HG03521 (cell line): Measurements from ENCODE around the gene PKHD1.
"Not testable (repeated sequence)": the region's sequence is repeated elsewhere in the genome, so short reads cannot be mapped to it uniquely, and the experiment has no call there.

Experiments
- ATAC-seq: cut with Tn5 transposase; IDR thresholded peaks from one replicate; pipeline ENCODE4 v1.9.1; 2021; ENCODE audit warnings: mild to moderate bottlenecking, moderate library complexity; ENCODE audit not compliant: unreplicated experiment

The PKHD1 gene

GRCh38 chr6:51936531-51937290, 150.7 kb downstream of the PKHD1 start:
- ATAC-seq: no peak

- no peak for ATAC-seq
Measured at GRCh38 chr6:51934098-51934497, 153.3 kb downstream of the PKHD1 start.

DNA sequence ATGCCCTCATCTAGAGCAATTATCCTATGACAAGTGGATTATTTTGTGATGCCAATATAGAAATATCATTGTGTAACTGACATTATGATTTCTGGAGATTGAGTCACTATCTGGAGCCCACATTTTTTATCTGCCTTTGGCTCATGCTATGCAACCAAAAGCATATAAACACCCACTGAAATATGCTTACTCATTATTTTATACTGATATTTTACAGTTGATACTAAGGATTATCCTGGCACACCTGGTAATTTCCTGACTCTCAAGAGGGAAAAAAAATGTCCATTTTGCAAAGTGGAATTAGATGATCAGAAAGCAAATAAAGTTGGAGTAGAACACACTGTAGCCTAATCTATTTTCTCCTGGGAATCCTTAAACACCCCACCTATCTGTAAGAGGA, 154.5 kb downstream of the PKHD1 start:
- ATAC-seq: no peak

DNA sequence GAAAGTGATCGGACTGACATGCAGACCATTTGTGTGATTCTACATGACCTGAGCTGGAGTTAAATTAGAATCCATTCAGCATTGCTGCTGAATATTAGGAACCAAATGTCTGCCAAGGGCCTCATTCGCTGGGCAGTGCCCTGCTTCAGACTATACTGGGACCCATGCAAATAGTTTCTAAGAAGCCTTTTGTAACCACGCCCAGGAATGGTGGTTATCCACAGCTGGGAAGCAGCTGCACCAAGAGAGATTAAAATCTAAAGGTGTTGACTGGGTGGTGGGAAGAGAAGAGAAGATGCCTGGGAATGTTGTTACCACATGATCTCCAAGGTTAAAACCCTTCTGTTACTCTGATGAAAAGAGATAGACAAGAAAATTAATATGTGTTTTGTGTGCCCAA, 156.8 kb downstream of the PKHD1 start:
- ATAC-seq: no peak

- peak; percentile 39 for ATAC-seq
Measured at GRCh38 chr6:51929934-51930574, 157.4 kb downstream of the PKHD1 start.

GRCh38 chr6:51928320-51928719, 159.1 kb downstream of the PKHD1 start:
- ATAC-seq: peak; percentile 55

- no peak for ATAC-seq
Measured at GRCh38 chr6:51927450-51927849, 160.0 kb downstream of the PKHD1 start.

- ATAC-seq: no peak
Measured at GRCh38 chr6:51926125-51926524, 161.3 kb downstream of the PKHD1 start.

DNA sequence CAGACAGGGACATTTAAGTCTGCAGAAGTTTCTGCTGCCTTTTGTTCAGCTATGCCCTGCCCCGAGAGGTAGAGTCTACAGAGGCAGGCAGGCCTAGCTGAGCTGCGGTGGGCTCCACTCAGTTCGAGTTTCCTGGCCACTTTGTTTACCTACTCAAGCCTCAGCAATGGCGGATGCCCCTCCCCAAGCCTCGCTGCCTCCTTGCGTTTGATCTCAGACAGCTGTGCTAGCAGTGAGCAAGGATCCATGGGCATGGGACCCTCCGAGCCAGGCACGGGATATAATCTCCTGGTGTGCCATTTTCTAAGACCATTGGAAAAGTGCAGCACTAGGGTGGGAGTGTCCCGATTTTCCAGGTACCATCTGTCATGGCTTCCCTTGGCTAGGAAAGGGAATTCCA, 164.9 kb downstream of the PKHD1 start:
- not testable (repeated sequence) for ATAC-seq

- ATAC-seq: not testable (repeated sequence)
Measured at GRCh38 chr6:51918347-51918746, 169.1 kb downstream of the PKHD1 start.

- ATAC-seq: no peak
Measured at GRCh38 chr6:51915098-51915497, 172.3 kb downstream of the PKHD1 start.

GRCh38 chr6:51913265-51913664, 174.1 kb downstream of the PKHD1 start:
- ATAC-seq: no peak

GRCh38 chr6:51910851-51911250, 176.6 kb downstream of the PKHD1 start:
- ATAC-seq: no peak

DNA sequence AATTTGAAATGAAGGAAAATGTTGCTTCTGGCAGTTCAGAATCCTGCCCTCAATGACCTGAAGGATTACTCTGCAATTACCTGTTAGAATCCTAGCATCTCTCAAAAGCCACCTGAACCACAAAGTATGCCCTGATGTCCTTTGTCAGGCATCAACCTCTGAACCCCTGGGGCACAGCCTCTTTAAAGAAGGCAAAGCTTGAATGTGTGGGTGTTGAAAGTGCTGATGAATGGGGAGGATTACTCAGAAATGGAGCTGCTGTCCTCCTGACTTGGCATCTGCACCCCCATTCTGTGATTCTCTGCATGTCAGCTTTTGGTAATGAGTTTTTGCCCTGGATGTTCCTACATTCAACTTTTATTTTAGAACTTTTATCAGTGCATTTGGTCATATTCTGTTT, 179.2 kb downstream of the PKHD1 start:
- no peak for ATAC-seq

DNA sequence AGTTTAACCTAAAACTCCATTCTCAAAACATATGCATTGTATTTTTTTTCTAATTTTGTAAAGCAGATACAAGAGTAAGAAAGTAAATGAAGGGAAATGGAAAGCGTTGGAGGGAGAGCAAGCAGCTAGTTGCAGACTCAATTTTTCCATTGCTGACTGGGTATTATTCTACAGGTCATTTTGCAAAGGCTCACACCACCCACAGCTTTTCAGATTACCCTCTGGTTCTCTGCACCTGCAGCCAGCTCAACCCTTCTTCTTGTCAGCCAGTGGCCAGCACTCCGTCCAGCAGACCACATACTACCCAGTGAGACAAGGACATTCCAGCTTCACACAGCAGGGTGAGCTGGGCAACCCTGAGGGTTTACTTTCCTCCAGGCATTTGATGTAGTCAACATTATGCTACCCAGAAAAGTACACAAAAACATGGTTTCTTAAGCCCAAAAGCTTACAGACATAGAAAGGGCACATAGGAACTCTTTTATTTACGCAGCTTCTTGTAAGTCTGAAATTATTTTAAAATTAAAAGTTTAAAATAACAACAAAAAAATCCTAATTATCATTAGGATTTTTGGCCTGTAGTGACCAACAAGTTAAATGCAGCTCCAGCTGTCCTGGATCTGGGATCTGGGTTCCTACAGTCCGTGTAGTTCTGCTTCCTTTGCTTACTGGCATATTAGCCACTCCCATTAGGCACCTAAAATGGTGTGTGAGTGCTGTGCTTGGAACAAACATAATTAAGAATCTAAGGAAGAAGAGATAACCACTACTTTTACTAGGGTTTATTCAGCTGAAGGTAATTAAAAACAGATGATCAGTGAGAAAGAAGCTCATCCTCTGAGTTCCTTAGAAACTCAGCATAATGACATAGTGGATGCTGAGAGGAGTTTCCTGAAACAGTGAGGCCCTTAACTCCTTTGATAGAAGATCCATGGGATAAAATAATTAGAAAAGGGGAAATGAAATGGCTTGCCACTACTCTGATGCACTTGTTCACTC, 185.3 kb downstream of the PKHD1 start:
- no peak for ATAC-seq

- ATAC-seq: no peak
Measured at GRCh38 chr6:51893366-51893765, 194.0 kb downstream of the PKHD1 start.

DNA sequence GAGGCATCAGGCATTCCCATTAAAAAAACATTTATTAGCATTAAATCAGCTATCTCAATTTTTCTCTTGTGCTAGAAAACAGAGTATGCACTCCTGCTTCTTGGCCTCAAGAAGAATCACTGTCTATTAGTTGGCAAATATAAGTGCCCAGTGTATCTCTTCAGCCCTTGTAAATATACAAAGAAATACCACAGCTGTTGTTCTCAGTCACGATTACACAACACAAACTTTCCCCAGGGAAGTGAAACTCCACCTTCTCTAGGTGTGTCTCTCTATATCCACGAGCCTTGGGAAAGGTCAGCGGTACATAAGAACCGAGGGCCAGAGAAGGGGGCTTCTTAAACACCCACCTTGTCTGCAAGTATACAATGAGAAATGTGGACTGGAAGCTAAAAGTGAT, 194.7 kb downstream of the PKHD1 start:
- ATAC-seq: no peak

GRCh38 chr6:51892339-51892738, 195.1 kb downstream of the PKHD1 start:
- no peak for ATAC-seq

DNA sequence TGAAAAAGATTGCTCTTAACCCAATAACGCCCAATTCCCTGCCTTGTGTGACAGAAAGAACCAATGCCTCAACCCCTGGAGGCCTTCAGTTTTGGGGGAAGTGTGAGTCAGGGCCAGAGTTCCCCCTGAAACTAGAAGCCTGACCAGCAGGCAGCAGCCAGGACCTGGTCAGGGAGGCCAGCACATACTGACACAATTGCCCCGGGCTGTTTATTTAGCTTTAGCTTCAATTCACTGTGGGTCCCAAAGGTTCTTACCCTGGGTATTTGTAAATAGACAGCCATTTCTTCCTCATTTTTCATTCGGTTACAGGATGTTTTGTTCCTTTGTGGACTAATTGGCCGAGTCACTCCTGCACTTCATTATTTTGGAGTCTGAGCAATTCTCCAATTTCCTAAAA, 195.6 kb downstream of the PKHD1 start:
- ATAC-seq: no peak

DNA sequence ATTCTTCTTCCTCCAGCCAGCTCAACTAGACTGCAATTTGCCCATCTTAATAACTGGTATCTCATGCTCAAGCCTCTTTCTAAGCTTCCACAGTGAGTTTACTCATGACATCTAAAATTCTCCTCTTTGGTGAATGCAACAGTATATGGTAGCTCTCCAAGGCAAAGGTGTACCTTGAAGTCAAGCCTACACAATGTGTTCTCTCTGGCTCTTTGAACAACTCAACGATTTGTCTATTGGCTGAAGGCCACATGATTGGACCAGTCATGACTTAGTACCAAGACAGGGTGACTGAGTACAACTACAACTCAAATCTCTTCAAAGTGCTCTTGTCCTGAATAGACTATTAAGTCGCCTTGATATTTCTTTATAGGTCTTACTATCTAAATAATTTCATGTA, 199.6 kb downstream of the PKHD1 start:
- ATAC-seq: no peak

DNA sequence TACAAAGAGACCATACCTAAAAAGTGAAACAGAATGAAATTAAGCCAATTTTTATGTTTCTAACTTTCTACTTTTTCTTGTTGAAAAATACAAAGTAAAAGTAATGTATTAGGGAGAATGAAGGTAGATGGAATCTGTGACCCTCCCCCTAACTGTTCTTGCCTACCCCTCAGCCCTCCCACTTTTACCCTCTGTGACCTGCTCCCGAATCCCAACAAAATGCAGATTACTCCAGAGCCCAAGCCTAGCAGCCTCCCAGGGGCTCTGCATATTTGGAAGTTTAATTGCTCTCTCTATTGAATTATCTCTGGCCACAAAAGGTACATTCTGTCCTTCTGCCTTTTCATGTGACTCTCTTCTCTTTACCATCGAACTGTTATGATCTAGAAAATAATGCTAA, 201.5 kb downstream of the PKHD1 start:
- no peak for ATAC-seq
